Neutrophil (primary cell): Measurements from ENCODE around the gene NOL3.
"Not testable (repeated sequence)": the region's sequence is repeated elsewhere in the genome, so short reads cannot be mapped to it uniquely, and the experiment has no call there.

Experiments used
- H3K27ac ChIP-seq: fragments of 200-600 bp; sonication (generic); 2 replicates; pipeline ENCODE4 v1.5.1; 2016; ENCODE audit warnings: mild to moderate bottlenecking, moderate library complexity
- H3K27me3 ChIP-seq: fragments of 200-600 bp; sonication (generic); 2 replicates; pipeline ENCODE4 v1.6.0; 2016; ENCODE audit warnings: mild to moderate bottlenecking
- H3K36me3 ChIP-seq: fragments of 200-600 bp; sonication (generic); 2 replicates; pipeline ENCODE4 v1.5.1; 2017
- H3K4me1 ChIP-seq, 2 experiments: fragments of 200-600 bp in 1 of 2; sonication (generic) in 1 of 2; 1 replicate in 1 of 2; 2 replicates in 1 of 2; pipeline versions ENCODE4 v1.5.1 to v1.6.1; 2013 to 2016; ENCODE audit warnings: low read depth in 1 of 2, low read length in 1 of 2, mild to moderate bottlenecking in 1 of 2, moderate library complexity in 1 of 2; ENCODE audit not compliant: control insufficient read depth in 1 of 2, insufficient read depth in 1 of 2
- H3K4me3 ChIP-seq, 2 experiments: fragments of 200-600 bp in 1 of 2; sonication (generic) in 1 of 2; 1 replicate in 1 of 2; 2 replicates in 1 of 2; pipeline ENCODE4 v1.5.1; 2013 to 2016; ENCODE audit warnings: low read depth in 1 of 2, low read length in 1 of 2, mild to moderate bottlenecking in 1 of 2, moderate library complexity in 1 of 2
- H3K9me3 ChIP-seq: fragments of 200-600 bp; sonication (generic); 2 replicates; pipeline ENCODE4 v1.5.1; 2016
- CTCF ChIP-seq: fragments of 200-600 bp; sonication (generic); IDR thresholded peaks from 2 replicates; pipeline ENCODE4 v1.5.1; 2016; ENCODE audit warnings: antibody characterized with exemption

NOL3 gene

GRCh38 chr16:67170168-67170948 lies at the start of gene NOL3:
Gene NOL3, plus strand, starts transcription at chr16:67170538.
- Histone ChIP-seq H3K27ac (no peak within 1 kb of the TSS), H3K36me3 (no peaks in the 10 kb centered on the region), H3K9me3 (no peaks in the 10 kb centered on the region), H3K4me1 (peaks cover 30 to 36% of the 10 kb centered on the region in 2 experiments), H3K4me3 (peak within 1 kb of the TSS; percentile 40 to 44), H3K27me3 (peaks cover 100% of the 10 kb centered on the region)
- TF ChIP-seq CTCF: no peak

GRCh38 chr16:67122799-67123198 lies 47.5 kb upstream of the NOL3 start:
- not testable (repeated sequence) for H3K27ac ChIP-seq, H3K27me3 ChIP-seq, H3K4me1 ChIP-seq, H3K4me3 ChIP-seq, H3K9me3 ChIP-seq
- H3K36me3 ChIP-seq: peaks cover 63% of the 10 kb centered on the region

- no peak for TF ChIP-seq CTCF
- Histone ChIP-seq H3K4me1 (no peaks in the 10 kb centered on the region), H3K9me3 (no peaks in the 10 kb centered on the region), H3K27me3 (no peaks in the 10 kb centered on the region), H3K36me3 (peaks cover 76% of the 10 kb centered on the region), H3K27ac (no peak overlapping the region), H3K4me3 (no peak overlapping the region)
Observed at GRCh38 chr16:67128417-67128816, 41.9 kb upstream of the NOL3 start.

GRCh38 chr16:67128887-67129286 lies 41.5 kb upstream of the NOL3 start:
- Histone ChIP-seq H3K4me1 (no peaks in the 10 kb centered on the region), H3K27me3 (no peaks in the 10 kb centered on the region), H3K36me3 (peaks cover 71% of the 10 kb centered on the region), H3K27ac (no peak overlapping the region), H3K9me3 (no peaks in the 10 kb centered on the region), H3K4me3 (no peak overlapping the region)
- no peak for TF ChIP-seq CTCF

- peaks cover 71% of the 10 kb centered on the region for H3K36me3 ChIP-seq
- no peaks in the 10 kb centered on the region for H3K9me3 ChIP-seq
- H3K4me3 ChIP-seq: no peak overlapping the region
- no peak overlapping the region for H3K27ac ChIP-seq
- no peak for TF ChIP-seq CTCF
- H3K27me3 ChIP-seq: no peaks in the 10 kb centered on the region
- H3K4me1 ChIP-seq: peaks cover 2 to 4% of the 10 kb centered on the region in 2 experiments
Observed at GRCh38 chr16:67129422-67129821, 40.9 kb upstream of the NOL3 start.

GRCh38 chr16:67137605-67138004 lies 32.7 kb upstream of the NOL3 start:
- TF ChIP-seq CTCF: no peak
- Histone ChIP-seq H3K27ac (peak overlapping the region; percentile 32), H3K4me1 (peaks cover 31 to 32% of the 10 kb centered on the region in 2 experiments), H3K4me3 (no peak overlapping the region), H3K9me3 (no peaks in the 10 kb centered on the region), H3K27me3 (no peaks in the 10 kb centered on the region), H3K36me3 (peaks cover 81% of the 10 kb centered on the region)
